Pancreas (tissue), 10 donors: ENCODE measurements around the gene PRDM15. TPM values are rescaled to one million over a fixed set of nuclear protein-coding genes. Genes with fewer than 3 reads are reported as not detected.
A peak's percentile ranks its signal among the peaks of the same experiment; 100 is the strongest.

Experiments used
- ATAC-seq, 4 donors: fragments of 200-7000 bp; cut with Tn5 transposase; one replicate each; pipeline versions ENCODE4 v1.8.0 to v1.9.1; 2020; ENCODE audit warnings: mild to moderate bottlenecking in 4 of 4, moderate library complexity in 4 of 4
- DNase-seq, 6 donors: peaks; one replicate each; pipeline ENCODE4 v3.0.0-alpha.2; 2020
- FAIRE-seq: peaks from 2 replicates; lab custom pipeline; 2012; peaks lifted over from hg19 to GRCh38; lab: Jason Lieb, UNC
- H3K27ac ChIP-seq, 4 donors: fragments of 200-600 bp; sonication (generic); 1 replicate in 3 of 4; 2 replicates in 1 of 4; pipeline versions ENCODE4 v1.5.0 to v1.8.0; 2020
- H3K27me3 ChIP-seq, 4 donors: fragments of 200-600 bp; one replicate each; pipeline ENCODE4 v1.8.0; 2021
- H3K36me3 ChIP-seq, 3 donors: fragments of 200-600 bp; sonication (generic) in 1 of 3; one replicate each; pipeline versions ENCODE4 v1.5.0 to v1.8.0; 2020 to 2021
- H3K4me1 ChIP-seq, 3 donors: fragments of 200-600 bp; one replicate each; pipeline ENCODE4 v1.8.0; 2021
- H3K4me3 ChIP-seq, 4 donors: fragments of 200-600 bp; sonication (generic) in 2 of 4; one replicate each; pipeline versions ENCODE4 v1.5.0 to v1.8.0; 2020 to 2021
- H3K9me3 ChIP-seq, 4 donors: fragments of 200-600 bp; one replicate each; pipeline ENCODE4 v1.8.0; 2021
- WGBS, 2 donors: extraction: QIAGEN DNeasy Blood & Tissue Kit; methylation state at CpG; one replicate each; pipeline ENCODE4 v1.1.7; 2013; 5-methylcytosine and 5-hydroxymethylcytosine counted together
- intact Hi-C, 3 donors: fragments of 100-400 bp; cut with DNase I; formaldehyde crosslinking; loops; one replicate each; pipeline versions ENCODE4 v1.11.1 to v1.14.2; 2022
- polyA plus RNA-seq, 2 donors: library from polyadenylated mRNA; stranded (reverse); fragments of 200-250 nt; gene quantifications; one replicate each; pipeline ENCODE4 v1.2.3, GENCODE V29; 2013
- total RNA-seq, 6 donors: library from RNA; stranded (reverse); fragmentation: NEBNext Ultra II Directional in 4 of 6; extraction: Animal tissue kit (Norgen Biotek cat#: 25700) in 4 of 6; gene quantifications; one replicate each; pipeline versions ENCODE4 v1.2.1 to v1.2.4, GENCODE V29; 2021 to 2023
- TF ChIP-seq, protein P1 (sequence below), 4 donors: fragments of 200-600 bp; sonication (generic) in 3 of 4; IDR thresholded peaks; one replicate each; pipeline versions ENCODE4 v1.5.0 to v1.8.0; 2021; ENCODE audit warnings: antibody characterized with exemption in 4 of 4
- donor health status: healthy with polysubstance abuse.
- donor health status: DM: no; HTN: no; CAD: no; lungs with moderate emphysema.
- donor health status: DM: no; HTN: no; CAD: no.
- donor health status: control.
- donor health status: control.
- donor health status: Bipolar disorder and iron deficiency.
- donor health status: DM: yes; HTN: yes; CAD: no.
- donor health status: DM: no; HTN: no; CAD: no.
- donor health status: DM: no; HTN: no; CAD: no.
- donor health status: DM: yes; HTN: yes; CAD: no.

PRDM15 gene
- total and polyA plus RNA-seq, 8 donors: 1.6 to 3.9 (median 3.4) TPM

DNA sequence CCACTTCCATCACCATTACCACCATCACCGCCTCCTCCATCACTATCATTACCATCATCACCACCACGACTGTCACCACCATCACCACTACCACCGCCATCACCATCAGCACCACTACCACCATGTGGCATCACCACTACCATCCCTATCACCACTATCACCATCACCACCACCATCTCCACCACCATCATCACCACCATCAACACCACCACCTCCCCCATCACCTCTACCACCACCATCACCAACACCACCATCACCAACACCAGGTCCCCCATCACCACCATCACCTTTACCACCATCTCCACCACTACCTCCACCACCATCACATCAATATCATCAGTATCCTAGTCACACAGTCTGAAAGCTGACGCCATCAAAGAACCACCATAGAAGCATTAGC, 72.4 kb downstream of the PRDM15 start:
- H3K36me3 ChIP-seq: peaks cover 0 to 4% (median 0%) of the 10 kb centered on the region in 3 donors

DNA sequence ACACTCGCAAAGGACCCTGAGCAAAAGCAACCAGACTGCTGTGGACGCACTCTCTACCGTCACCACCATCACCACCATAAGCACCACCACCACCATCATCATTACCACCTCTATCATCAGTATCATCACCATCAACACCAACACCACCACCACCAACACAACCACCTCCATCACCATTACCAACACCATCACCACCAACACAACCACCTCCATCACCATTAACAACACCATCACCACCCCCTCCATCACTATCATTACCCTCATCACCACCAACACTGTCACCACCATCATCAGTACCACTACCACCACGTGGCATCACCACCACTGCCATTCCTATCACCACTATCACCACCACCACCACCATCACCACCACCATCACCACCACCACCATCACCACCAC, 73.5 kb downstream of the PRDM15 start:
- H3K4me3 ChIP-seq: no peak overlapping the region
- no peaks in the 10 kb centered on the region for H3K27me3 ChIP-seq
- intact Hi-C loops: no loop called here
- FAIRE-seq (no peak), ATAC-seq (no peak), DNase-seq (no peak)
- TF ChIP-seq, protein P1, sequence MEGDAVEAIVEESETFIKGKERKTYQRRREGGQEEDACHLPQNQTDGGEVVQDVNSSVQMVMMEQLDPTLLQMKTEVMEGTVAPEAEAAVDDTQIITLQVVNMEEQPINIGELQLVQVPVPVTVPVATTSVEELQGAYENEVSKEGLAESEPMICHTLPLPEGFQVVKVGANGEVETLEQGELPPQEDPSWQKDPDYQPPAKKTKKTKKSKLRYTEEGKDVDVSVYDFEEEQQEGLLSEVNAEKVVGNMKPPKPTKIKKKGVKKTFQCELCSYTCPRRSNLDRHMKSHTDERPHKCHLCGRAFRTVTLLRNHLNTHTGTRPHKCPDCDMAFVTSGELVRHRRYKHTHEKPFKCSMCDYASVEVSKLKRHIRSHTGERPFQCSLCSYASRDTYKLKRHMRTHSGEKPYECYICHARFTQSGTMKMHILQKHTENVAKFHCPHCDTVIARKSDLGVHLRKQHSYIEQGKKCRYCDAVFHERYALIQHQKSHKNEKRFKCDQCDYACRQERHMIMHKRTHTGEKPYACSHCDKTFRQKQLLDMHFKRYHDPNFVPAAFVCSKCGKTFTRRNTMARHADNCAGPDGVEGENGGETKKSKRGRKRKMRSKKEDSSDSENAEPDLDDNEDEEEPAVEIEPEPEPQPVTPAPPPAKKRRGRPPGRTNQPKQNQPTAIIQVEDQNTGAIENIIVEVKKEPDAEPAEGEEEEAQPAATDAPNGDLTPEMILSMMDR (IDR thresholded peaks at IDR 0.05): no peak
- WGBS, 2 donors: 96 to 99% methylated on average over 4 of the region's 4 CpGs
- no peaks in the 10 kb centered on the region for H3K4me1 ChIP-seq
- peaks cover 0 to 7% (median 0%) of the 10 kb centered on the region in 3 donors for H3K36me3 ChIP-seq
- no peaks in the 10 kb centered on the region for H3K9me3 ChIP-seq
- no peak overlapping the region for H3K27ac ChIP-seq

More for the DNA sequence above, 72.4 kb downstream of the PRDM15 start:
- Histone ChIP-seq H3K27ac (no peak overlapping the region), H3K4me1 (no peaks in the 10 kb centered on the region), H3K4me3 (no peak overlapping the region), H3K9me3 (no peaks in the 10 kb centered on the region), H3K27me3 (no peaks in the 10 kb centered on the region)
- no peak for DNase-seq
- 97% methylated on average over 4 of the region's 4 CpGs for WGBS, 2 donors
- TF ChIP-seq, protein P1 (IDR thresholded peaks at IDR 0.05): no peak
- intact Hi-C loops: no loop called here
- no peak for FAIRE-seq
- ATAC-seq: no peak

DNA sequence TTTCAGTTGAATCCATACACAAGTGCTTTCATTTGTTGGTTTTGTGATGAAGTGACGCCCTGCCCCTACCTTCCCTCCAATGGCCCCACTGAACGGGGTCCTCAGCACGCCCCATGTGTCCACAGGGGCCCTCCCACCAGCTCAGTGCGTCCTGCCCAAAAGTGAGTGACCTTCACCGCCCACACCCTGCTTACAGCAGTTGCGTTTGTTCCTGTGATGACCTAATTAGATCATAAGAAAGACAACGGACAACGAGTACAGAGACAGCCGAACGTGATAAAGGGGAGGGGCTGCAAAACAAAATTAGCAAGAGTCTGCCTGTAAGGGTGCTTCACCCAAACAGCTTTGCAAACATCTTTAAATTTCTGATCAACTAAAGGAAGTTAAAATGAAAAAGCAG, 74.1 kb downstream of the PRDM15 start:
- Histone ChIP-seq H3K36me3 (peaks cover 0 to 5% (median 0%) of the 10 kb centered on the region in 3 donors), H3K27ac (no peak overlapping the region), H3K27me3 (no peaks in the 10 kb centered on the region), H3K4me1 (no peaks in the 10 kb centered on the region), H3K9me3 (no peaks in the 10 kb centered on the region), H3K4me3 (no peak overlapping the region)
- ATAC-seq (no peak), DNase-seq (no peak), FAIRE-seq (no peak)
- TF ChIP-seq, protein P1 (IDR thresholded peaks at IDR 0.05): no peak
- WGBS, 2 donors: 77 to 78% methylated on average over 10 of the region's 10 CpGs
- intact Hi-C loops: no loop called here

DNA sequence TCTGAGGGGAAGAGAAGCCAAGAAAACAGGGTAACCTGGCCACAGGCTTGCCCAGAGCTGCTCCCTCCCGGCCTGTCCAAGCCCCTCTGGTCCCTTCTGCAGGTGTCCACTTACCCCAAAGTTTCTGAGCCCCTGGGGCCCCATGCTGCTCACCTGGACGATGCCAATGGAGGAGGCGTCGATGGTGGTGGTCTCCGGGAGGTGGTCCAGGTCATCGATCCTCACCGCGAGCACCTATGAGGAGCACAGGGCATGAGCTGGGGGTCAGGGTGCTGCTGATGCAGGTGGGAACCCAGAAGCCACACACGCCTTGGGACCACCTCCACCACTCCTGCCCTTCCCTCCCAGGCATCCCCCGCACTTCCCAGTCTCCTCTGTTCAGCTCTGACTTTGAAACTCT, 74.8 kb downstream of the PRDM15 start:
- TF ChIP-seq, protein P1 (IDR thresholded peaks at IDR 0.05): no peak
- WGBS, 2 donors: 96% methylated on average over 9 to 10 of the region's 10 CpGs
- intact Hi-C loops: no loop called here
- Histone ChIP-seq H3K36me3 (peaks cover 0 to 4% (median 0%) of the 10 kb centered on the region in 3 donors), H3K27me3 (no peaks in the 10 kb centered on the region), H3K9me3 (no peaks in the 10 kb centered on the region), H3K4me3 (no peak overlapping the region), H3K27ac (no peak overlapping the region), H3K4me1 (no peaks in the 10 kb centered on the region)
- DNase-seq (no peak), FAIRE-seq (no peak), ATAC-seq (no peak)

DNA sequence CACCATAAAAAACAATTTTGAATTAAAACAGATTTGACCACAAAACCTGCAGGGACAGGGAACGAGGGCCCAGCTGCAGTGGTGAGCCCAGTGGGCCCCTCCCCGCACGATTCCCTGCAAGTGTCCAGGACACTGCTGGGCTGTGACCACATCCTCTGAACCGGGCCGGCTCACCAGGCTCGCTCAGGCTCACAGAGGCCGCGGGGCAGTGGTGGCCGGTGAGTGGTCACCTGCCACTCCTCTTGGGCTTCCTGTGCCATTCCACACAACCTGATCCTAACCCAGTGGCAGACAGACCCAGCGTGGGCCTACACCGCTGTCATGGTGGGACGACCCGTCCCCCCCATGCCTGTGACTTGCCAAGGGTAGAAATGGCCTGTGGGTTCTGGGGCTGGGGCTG, 75.8 kb downstream of the PRDM15 start:
- no peak overlapping the region for H3K27ac ChIP-seq
- H3K36me3 ChIP-seq: peaks cover 0 to 4% (median 0%) of the 10 kb centered on the region in 3 donors
- 89 to 91% methylated on average over 13 of the region's 13 CpGs for WGBS, 2 donors
- H3K4me3 ChIP-seq: no peak overlapping the region
- TF ChIP-seq, protein P1 (IDR thresholded peaks at IDR 0.05): no peak
- no peaks in the 10 kb centered on the region for H3K27me3 ChIP-seq
- ATAC-seq (peak in 1 of 4 donors; percentile 23), FAIRE-seq (no peak), DNase-seq (no peak)
- no peaks in the 10 kb centered on the region for H3K9me3 ChIP-seq
- H3K4me1 ChIP-seq: no peaks in the 10 kb centered on the region
- intact Hi-C loops: no loop called here
